ENCODE results near the gene GALNT2.

Gene GALNT2

DNA sequence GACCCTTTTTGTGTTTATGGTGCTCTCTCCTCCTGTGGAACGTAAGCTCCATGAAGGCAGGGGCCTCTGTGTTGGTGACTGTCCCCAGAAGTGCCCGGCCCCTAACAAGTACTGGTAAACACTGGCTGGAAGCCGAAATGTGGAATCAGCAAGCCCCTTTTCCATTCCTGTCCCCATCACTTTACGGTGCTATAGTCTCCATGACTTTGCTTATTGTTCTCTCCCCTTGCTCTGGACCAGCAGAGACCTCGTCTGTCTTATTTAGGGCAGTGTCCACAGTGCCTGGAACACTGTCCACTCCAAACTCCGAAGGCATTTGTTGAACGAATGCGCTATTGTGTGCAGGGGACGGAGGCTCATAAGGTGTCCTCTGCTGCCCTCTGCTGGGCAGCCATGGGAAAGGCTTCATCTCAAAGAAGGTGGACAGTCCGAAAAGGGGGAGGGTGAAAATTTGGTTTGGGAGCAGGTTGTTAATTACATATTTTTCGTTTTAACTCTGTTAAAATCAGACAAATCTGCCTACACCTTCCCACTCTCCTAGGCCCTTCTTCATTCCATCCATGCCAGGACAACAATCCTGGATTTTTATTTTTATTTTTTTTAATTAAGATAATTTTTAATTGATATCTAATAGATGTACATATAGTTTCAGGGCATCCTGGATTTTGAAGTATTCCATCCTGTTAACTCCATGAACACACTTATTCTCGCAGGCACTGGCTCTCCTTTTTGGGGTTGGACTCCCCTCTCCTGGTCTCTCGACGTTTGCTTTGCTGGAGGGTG lies 243.5 kb downstream of the GALNT2 start:
- no peaks in the 10 kb centered on the region for H3K27me3 ChIP-seq (ENCODE audit: insufficient read depth, poor library complexity, severe bottlenecking)
- TF ChIP-seq GABPA (IDR thresholded peaks at IDR 0.05; ENCODE audit: low read depth) (no peak), CTCF (IDR thresholded peaks at IDR 0.05; ENCODE audit: insufficient read depth, low read length) (peak; percentile 60)
- TF ChIP-seq, protein P1, sequence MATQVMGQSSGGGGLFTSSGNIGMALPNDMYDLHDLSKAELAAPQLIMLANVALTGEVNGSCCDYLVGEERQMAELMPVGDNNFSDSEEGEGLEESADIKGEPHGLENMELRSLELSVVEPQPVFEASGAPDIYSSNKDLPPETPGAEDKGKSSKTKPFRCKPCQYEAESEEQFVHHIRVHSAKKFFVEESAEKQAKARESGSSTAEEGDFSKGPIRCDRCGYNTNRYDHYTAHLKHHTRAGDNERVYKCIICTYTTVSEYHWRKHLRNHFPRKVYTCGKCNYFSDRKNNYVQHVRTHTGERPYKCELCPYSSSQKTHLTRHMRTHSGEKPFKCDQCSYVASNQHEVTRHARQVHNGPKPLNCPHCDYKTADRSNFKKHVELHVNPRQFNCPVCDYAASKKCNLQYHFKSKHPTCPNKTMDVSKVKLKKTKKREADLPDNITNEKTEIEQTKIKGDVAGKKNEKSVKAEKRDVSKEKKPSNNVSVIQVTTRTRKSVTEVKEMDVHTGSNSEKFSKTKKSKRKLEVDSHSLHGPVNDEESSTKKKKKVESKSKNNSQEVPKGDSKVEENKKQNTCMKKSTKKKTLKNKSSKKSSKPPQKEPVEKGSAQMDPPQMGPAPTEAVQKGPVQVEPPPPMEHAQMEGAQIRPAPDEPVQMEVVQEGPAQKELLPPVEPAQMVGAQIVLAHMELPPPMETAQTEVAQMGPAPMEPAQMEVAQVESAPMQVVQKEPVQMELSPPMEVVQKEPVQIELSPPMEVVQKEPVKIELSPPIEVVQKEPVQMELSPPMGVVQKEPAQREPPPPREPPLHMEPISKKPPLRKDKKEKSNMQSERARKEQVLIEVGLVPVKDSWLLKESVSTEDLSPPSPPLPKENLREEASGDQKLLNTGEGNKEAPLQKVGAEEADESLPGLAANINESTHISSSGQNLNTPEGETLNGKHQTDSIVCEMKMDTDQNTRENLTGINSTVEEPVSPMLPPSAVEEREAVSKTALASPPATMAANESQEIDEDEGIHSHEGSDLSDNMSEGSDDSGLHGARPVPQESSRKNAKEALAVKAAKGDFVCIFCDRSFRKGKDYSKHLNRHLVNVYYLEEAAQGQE (IDR thresholded peaks at IDR 0.05; ENCODE audit: insufficient replicate concordance, low read depth), result no peak
- H3K27ac ChIP-seq (replicated peaks), result no peak overlapping the region
- no peak overlapping the region for H3K4me3 ChIP-seq (replicated peaks; ENCODE audit: insufficient read depth, low read length)
- DNase-seq (ENCODE audit: low read depth in 1 of 2, low spot score in 1 of 2), result peak; percentile 35 to 54

- Histone ChIP-seq H3K27me3 (ENCODE audit: insufficient read depth, poor library complexity, severe bottlenecking) (no peaks in the 10 kb centered on the region), H3K27ac (replicated peaks) (no peak overlapping the region), H3K4me3 (replicated peaks; ENCODE audit: insufficient read depth, low read length) (no peak overlapping the region)
- no peak for TF ChIP-seq GABPA (IDR thresholded peaks at IDR 0.05; ENCODE audit: low read depth)
- no peak for TF ChIP-seq SPI1 (IDR thresholded peaks at IDR 0.05; ENCODE audit: borderline replicate concordance, low read depth)
- TF ChIP-seq, protein P1 (IDR thresholded peaks at IDR 0.05; ENCODE audit: insufficient replicate concordance, low read depth), result no peak
- no peak for TF ChIP-seq POLR2AphosphoS5 (IDR thresholded peaks at IDR 0.05; ENCODE audit: low read depth)
- no peak for TF ChIP-seq CTCF (IDR thresholded peaks at IDR 0.05; ENCODE audit: insufficient read depth, low read length)
- no peak for DNase-seq (ENCODE audit: low read depth in 1 of 2, low spot score in 1 of 2)
Observed at GRCh38 chr1:230312676-230313075, 245.6 kb downstream of the GALNT2 start.

DNA sequence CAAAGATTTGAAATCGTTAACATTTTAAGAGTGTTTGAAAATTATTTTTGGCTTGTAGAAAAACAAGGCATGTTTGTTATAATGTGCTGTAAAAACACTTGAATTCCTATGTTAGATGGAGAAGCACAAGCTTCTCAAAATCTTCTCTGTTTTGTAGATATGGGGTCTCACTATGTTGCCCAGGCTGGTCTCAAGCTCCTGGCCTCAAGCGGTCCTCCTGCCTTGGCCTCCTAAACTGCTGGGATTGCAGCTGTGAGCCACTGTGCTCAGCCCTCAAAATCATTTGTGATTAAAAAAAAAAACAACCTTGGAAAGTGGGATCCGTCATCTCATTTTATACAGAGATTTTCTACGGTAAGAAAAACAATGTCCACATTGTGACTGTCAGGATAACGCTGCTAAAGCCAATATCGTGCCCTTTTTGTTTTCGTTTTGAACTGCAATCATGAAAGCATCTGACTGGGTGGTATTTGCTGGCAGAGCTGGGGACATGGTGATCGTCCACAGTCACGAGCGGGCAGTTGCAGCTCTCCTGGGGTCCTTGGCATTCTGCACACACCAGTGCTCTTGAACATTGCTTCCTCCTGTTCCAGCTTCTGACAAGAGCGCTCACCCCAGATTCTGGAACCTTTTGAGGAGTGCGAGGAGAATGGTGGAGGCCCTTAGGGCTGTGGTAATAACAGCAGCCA lies 246.6 kb downstream of the GALNT2 start:
- Histone ChIP-seq H3K27ac (replicated peaks) (no peak overlapping the region), H3K27me3 (ENCODE audit: insufficient read depth, poor library complexity, severe bottlenecking) (no peaks in the 10 kb centered on the region), H3K4me3 (replicated peaks; ENCODE audit: insufficient read depth, low read length) (no peak overlapping the region)
- DNase-seq (ENCODE audit: low read depth in 1 of 2, low spot score in 1 of 2), result no peak
- TF ChIP-seq POLR2AphosphoS5 (IDR thresholded peaks at IDR 0.05; ENCODE audit: low read depth) (no peak), CTCF (IDR thresholded peaks at IDR 0.05; ENCODE audit: insufficient read depth, low read length) (no peak), GABPA (IDR thresholded peaks at IDR 0.05; ENCODE audit: low read depth) (no peak), SPI1 (IDR thresholded peaks at IDR 0.05; ENCODE audit: borderline replicate concordance, low read depth) (no peak)
- TF ChIP-seq, protein P1 (IDR thresholded peaks at IDR 0.05; ENCODE audit: insufficient replicate concordance, low read depth), result no peak
